OCI-LY1 (cell line): Measurements from ENCODE around the gene PROB1.

Experiments
- H2AFZ ChIP-seq: fragments of 200-600 bp; sonication (generic), shearing (Covaris generic); 2 replicates; pipeline ENCODE4 v1.6.0; 2014; ENCODE audit warnings: antibody characterized with exemption, mild to moderate bottlenecking, low read length
- H3F3A ChIP-seq: fragments of 200-600 bp; sonication (generic), shearing (Covaris generic); 2 replicates; pipeline ENCODE4 v1.6.0; 2014; ENCODE audit warnings: mild to moderate bottlenecking, antibody characterized with exemption, low read length, moderate library complexity; ENCODE audit not compliant: insufficient read depth
- H3K27ac ChIP-seq: fragments of 200-600 bp; sonication (generic); 2 replicates; pipeline ENCODE4 v1.5.1; 2014; ENCODE audit warnings: low read length, mixed run types, mild to moderate bottlenecking, low read depth; ENCODE audit not compliant: poor library complexity, severe bottlenecking
- H3K27me3 ChIP-seq: fragments of 200-600 bp; sonication (generic); 2 replicates; pipeline ENCODE4 v1.6.0; 2014; ENCODE audit warnings: antibody characterized with exemption, mild to moderate bottlenecking, low read length, moderate library complexity; ENCODE audit not compliant: insufficient read depth
- H3K36me3 ChIP-seq: fragments of 200-600 bp; sonication (generic); 2 replicates; pipeline ENCODE4 v1.6.1; 2014; ENCODE audit warnings: mild to moderate bottlenecking, antibody characterized with exemption, low read length, moderate library complexity, mixed read lengths; ENCODE audit not compliant: insufficient read depth
- H3K4me1 ChIP-seq: fragments of 200-600 bp; sonication (generic); 2 replicates; pipeline ENCODE4 v1.5.1; 2014; ENCODE audit warnings: mild to moderate bottlenecking, low read length, moderate library complexity; ENCODE audit not compliant: insufficient read depth, severe bottlenecking
- H3K4me2 ChIP-seq: fragments of 200-600 bp; sonication (generic), shearing (Covaris generic); 2 replicates; pipeline ENCODE4 v1.6.1; 2014; ENCODE audit warnings: low read length
- H3K4me3 ChIP-seq: fragments of 200-600 bp; sonication (generic); 2 replicates; pipeline ENCODE4 v1.5.1; 2014; ENCODE audit warnings: low read length, low read depth, mild to moderate bottlenecking, mixed read lengths; ENCODE audit not compliant: poor library complexity, severe bottlenecking
- H3K79me2 ChIP-seq: fragments of 200-600 bp; shearing (Covaris generic); 2 replicates; pipeline ENCODE4 v1.6.1; 2016; ENCODE audit warnings: mixed run types, low read length, mixed read lengths; ENCODE audit not compliant: insufficient read depth
- H3K9ac ChIP-seq: fragments of 200-600 bp; sonication (generic), shearing (Covaris generic); 2 replicates; pipeline ENCODE4 v1.6.1; 2014; ENCODE audit warnings: mild to moderate bottlenecking, low read length, mixed read lengths
- H3K9me2 ChIP-seq: fragments of 200-600 bp; sonication (generic), shearing (Covaris generic); 2 replicates; pipeline ENCODE4 v1.6.1; 2014; ENCODE audit warnings: low read depth, mild to moderate bottlenecking, low read length, mixed read lengths
- H3K9me3 ChIP-seq: fragments of 200-600 bp; shearing (Covaris generic); 2 replicates; pipeline ENCODE4 v1.6.1; 2014; ENCODE audit warnings: low read length, mixed read lengths
- H4K20me1 ChIP-seq: fragments of 200-600 bp; sonication (generic), shearing (Covaris generic); 2 replicates; pipeline ENCODE4 v1.6.0; 2016; ENCODE audit warnings: mild to moderate bottlenecking, low read length; ENCODE audit not compliant: insufficient read depth
- CTCF ChIP-seq: fragments of 200-600 bp; sonication (generic), shearing (Covaris generic); IDR thresholded peaks from 2 replicates; pipeline ENCODE4 v1.5.1; 2017; ENCODE audit warnings: mild to moderate bottlenecking, antibody characterized with exemption, low read length, moderate library complexity, mixed read lengths
- EZH2 ChIP-seq: fragments of 200-600 bp; sonication (generic), shearing (Covaris generic); IDR thresholded peaks from 2 replicates; pipeline ENCODE4 v1.8.0; 2017; ENCODE audit warnings: borderline replicate concordance, mixed run types, mild to moderate bottlenecking, antibody characterized with exemption, low read length, moderate library complexity, mixed read lengths

PROB1 gene

DNA sequence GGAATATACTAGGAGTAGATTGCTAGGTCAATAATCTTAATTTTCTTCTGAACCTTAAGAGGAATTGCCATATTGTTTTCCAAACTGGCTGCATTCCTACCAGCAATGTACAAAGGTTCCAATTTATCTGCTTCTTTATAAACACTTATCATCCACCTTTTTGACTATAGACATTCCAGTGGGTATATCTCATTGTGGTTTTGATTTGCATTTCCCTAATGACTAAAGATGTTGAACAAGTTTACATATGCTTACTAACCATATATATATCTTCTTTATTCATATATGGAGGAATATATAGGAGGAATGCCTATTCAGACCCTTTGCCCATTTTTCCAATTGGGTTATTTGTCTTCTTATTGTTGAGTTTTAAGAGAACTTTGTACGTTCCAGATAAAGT, 36.8 kb upstream of the PROB1 start:
- H3K4me3 ChIP-seq, result no peak overlapping the region
- H3K79me2 ChIP-seq, result no peaks in the 10 kb centered on the region
- TF ChIP-seq CTCF (no peak), EZH2 (no peak)
- no peak overlapping the region for H3K4me2 ChIP-seq
- H3K9me2 ChIP-seq, result no peaks in the 10 kb centered on the region
- no peak overlapping the region for H3K27ac ChIP-seq
- no peaks in the 10 kb centered on the region for H3F3A ChIP-seq
- H3K9ac ChIP-seq, result no peak overlapping the region
- H2AFZ ChIP-seq, result no peak overlapping the region
- no peaks in the 10 kb centered on the region for H4K20me1 ChIP-seq
- H3K27me3 ChIP-seq, result no peaks in the 10 kb centered on the region
- H3K36me3 ChIP-seq, result no peaks in the 10 kb centered on the region
- no peaks in the 10 kb centered on the region for H3K4me1 ChIP-seq
- H3K9me3 ChIP-seq, result no peaks in the 10 kb centered on the region

DNA sequence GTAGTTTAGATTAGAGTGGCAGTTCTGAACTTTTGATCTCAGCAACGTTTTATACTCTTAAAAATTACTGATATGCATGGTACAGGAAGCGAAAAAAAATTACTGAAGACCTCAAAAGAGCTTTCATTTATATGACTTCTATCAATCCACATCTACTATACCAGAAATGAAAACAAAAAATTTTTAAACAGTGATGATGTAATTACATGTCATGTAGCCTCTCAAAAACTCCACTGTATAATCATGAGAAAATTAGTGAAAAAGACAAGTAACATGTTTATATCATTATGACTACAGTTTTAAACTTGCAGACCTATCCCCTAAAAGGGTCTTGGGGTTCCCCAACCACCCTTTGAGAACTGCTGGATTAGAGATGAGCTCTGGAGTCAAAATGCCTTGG, 35.1 kb upstream of the PROB1 start:
- Histone ChIP-seq H3K4me1 (no peaks in the 10 kb centered on the region), H3K36me3 (no peaks in the 10 kb centered on the region), H3F3A (no peaks in the 10 kb centered on the region), H3K4me3 (no peak overlapping the region), H4K20me1 (no peaks in the 10 kb centered on the region), H2AFZ (no peak overlapping the region), H3K9ac (no peak overlapping the region), H3K9me2 (no peaks in the 10 kb centered on the region), H3K9me3 (no peaks in the 10 kb centered on the region), H3K27me3 (no peaks in the 10 kb centered on the region), H3K4me2 (no peak overlapping the region), H3K79me2 (no peaks in the 10 kb centered on the region), H3K27ac (no peak overlapping the region)
- TF ChIP-seq EZH2 (no peak), CTCF (no peak)

DNA sequence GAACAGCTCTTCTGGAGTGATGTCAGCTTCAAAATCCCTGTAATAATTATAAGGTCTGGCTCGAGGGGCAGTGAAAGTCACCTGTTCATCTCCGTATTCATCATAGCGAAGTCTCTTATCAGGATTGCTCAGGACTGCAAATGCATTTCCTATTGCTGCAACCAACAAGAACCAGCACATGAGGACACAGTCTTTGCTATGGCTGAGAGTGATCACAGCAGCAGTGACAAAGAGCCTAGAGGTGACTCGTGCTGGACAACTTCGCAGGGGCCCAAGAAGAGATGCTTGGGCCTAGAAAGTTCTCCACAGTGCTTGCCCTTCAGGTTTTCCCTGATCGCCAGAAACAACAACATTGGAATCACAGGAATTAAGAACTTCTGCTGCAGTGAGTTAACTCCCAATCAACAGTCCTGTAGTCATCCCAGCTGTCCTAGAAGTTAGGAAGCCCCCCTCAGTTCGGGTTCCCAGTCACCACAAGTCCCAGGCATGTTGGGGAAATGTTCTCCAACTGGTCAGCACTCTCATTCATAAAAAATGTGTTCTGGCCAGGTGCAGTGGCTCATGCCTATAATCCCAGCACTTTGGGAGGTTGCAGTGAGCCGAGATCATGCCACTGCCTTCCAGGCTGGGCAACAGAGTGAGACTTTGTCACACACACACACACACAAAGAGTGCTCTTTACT, 31.4 kb upstream of the PROB1 start:
- no peak overlapping the region for H3K4me2 ChIP-seq
- H3K9ac ChIP-seq, result no peak overlapping the region
- no peaks in the 10 kb centered on the region for H3K36me3 ChIP-seq
- no peak for TF ChIP-seq CTCF
- TF ChIP-seq EZH2, result no peak
- H3K27ac ChIP-seq, result no peak overlapping the region
- no peaks in the 10 kb centered on the region for H3K9me2 ChIP-seq
- no peaks in the 10 kb centered on the region for H3K79me2 ChIP-seq
- no peak overlapping the region for H3K4me3 ChIP-seq
- H3K4me1 ChIP-seq, result no peaks in the 10 kb centered on the region
- H2AFZ ChIP-seq, result no peak overlapping the region
- H4K20me1 ChIP-seq, result no peaks in the 10 kb centered on the region
- H3K27me3 ChIP-seq, result no peaks in the 10 kb centered on the region
- no peaks in the 10 kb centered on the region for H3F3A ChIP-seq
- no peaks in the 10 kb centered on the region for H3K9me3 ChIP-seq
